Measurements from ENCODE around the gene C19orf81.

The C19orf81 gene

GRCh38 chr19:50654882-50655281 is 5.6 kb downstream of the C19orf81 start:
- no peak for TF ChIP-seq CTCF (IDR thresholded peaks at IDR 0.05; ENCODE audit: low read length)
- TF ChIP-seq EZH2 (IDR thresholded peaks at IDR 0.05; ENCODE audit: borderline replicate concordance, low read length): no peak
- no peak overlapping the region for H3K9ac ChIP-seq (ENCODE audit: low read length)
- no peaks in the 10 kb centered on the region for H3K4me1 ChIP-seq (ENCODE audit: insufficient read depth, low read length, severe bottlenecking)
- no peaks in the 10 kb centered on the region for H4K20me1 ChIP-seq (ENCODE audit: insufficient read depth, low read length)
- H3K27me3 ChIP-seq (ENCODE audit: insufficient read depth, low read length): 0 out of 2 replicates have a peak, but pooled peaks cover 3% of the 10 kb centered on the region
- no peaks in the 10 kb centered on the region for H3K9me2 ChIP-seq (ENCODE audit: low read depth, low read length)
- no peaks in the 10 kb centered on the region for H3K79me2 ChIP-seq (ENCODE audit: insufficient read depth, low read length)
- H3K9me3 ChIP-seq (ENCODE audit: low read length): no peaks in the 10 kb centered on the region
- no peak overlapping the region for H3K27ac ChIP-seq (ENCODE audit: low read depth, low read length, poor library complexity, severe bottlenecking)
- no peak overlapping the region for H2AFZ ChIP-seq (ENCODE audit: low read length)
- H3K4me2 ChIP-seq (ENCODE audit: low read length): no peak overlapping the region
- H3K4me3 ChIP-seq (ENCODE audit: low read depth, low read length, poor library complexity, severe bottlenecking): no peak overlapping the region
- H3F3A ChIP-seq (ENCODE audit: insufficient read depth, low read length): no peaks in the 10 kb centered on the region
- H3K36me3 ChIP-seq (ENCODE audit: insufficient read depth, low read length): no peaks in the 10 kb centered on the region

DNA sequence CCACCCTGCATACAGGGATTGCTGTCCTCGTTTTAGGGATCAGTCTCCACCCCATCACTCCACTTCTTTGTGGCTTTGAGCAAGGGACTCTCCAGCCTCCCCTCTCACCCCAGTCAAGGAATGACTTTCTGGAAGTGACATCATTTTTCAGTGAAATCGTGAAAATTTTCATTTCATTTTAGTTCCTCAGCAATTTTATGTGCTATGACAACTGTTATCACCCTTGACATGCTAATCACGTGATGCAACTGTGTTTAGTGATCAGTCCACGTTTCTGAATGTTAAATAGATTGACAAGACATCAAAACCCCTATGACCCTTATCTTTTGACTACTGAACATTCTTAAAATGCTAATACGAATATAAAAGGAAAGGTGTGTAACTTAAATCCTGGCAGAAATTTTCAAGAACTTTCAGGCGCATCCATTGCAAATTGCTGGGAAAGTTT is 8.0 kb downstream of the C19orf81 start:
- Histone ChIP-seq H3F3A (ENCODE audit: insufficient read depth, low read length) (no peaks in the 10 kb centered on the region), H3K27me3 (ENCODE audit: insufficient read depth, low read length) (0 out of 2 replicates have a peak, but pooled peaks cover 3% of the 10 kb centered on the region), H3K9ac (ENCODE audit: low read length) (no peak overlapping the region), H4K20me1 (ENCODE audit: insufficient read depth, low read length) (no peaks in the 10 kb centered on the region), H3K9me2 (ENCODE audit: low read depth, low read length) (no peaks in the 10 kb centered on the region), H2AFZ (ENCODE audit: low read length) (no peak overlapping the region), H3K36me3 (ENCODE audit: insufficient read depth, low read length) (no peaks in the 10 kb centered on the region), H3K9me3 (ENCODE audit: low read length) (no peaks in the 10 kb centered on the region), H3K4me2 (ENCODE audit: low read length) (no peak overlapping the region), H3K27ac (ENCODE audit: low read depth, low read length, poor library complexity, severe bottlenecking) (no peak overlapping the region), H3K4me1 (ENCODE audit: insufficient read depth, low read length, severe bottlenecking) (no peaks in the 10 kb centered on the region), H3K4me3 (ENCODE audit: low read depth, low read length, poor library complexity, severe bottlenecking) (no peak overlapping the region), H3K79me2 (ENCODE audit: insufficient read depth, low read length) (no peaks in the 10 kb centered on the region)
- no peak for TF ChIP-seq EZH2 (IDR thresholded peaks at IDR 0.05; ENCODE audit: borderline replicate concordance, low read length)
- no peak for TF ChIP-seq CTCF (IDR thresholded peaks at IDR 0.05; ENCODE audit: low read length)

DNA sequence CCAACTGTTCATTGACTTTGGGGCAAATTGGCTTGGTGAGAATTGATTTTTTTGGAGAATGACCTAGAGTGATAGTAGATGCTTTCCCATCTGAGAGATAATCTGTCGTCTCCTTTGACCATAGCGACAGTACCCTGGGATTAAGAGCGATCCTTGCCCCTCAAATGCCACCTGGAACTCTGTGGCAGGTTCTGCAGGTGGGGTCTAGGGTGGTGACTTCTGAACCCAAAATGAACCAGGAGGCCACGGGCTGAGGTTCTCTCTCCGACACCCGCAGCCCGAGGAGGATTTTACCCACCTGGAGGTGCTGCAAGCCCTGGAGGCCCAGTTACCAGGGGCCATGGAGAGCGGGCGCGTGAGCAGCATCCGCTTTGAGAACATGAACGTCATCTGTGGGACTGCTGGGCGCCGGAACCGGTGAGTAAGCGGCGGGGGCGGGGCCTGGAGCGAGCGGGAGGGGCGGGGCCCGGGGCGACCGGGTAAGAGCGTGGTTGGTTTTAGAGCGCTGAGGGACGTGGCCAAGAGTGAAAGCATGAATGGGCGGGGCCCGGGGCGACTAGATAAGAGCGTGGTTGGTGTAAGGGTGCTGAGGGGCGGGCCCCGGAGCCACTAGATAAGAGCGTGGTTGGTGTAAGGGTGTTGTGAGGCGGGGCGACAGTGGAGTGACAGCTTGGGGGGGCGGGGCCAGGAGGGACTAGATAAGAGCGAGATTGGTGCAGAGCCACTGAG is 8.6 kb downstream of the C19orf81 start:
- Histone ChIP-seq H3K9ac (ENCODE audit: low read length) (no peak overlapping the region), H3K27me3 (ENCODE audit: insufficient read depth, low read length) (0 out of 2 replicates have a peak, but pooled peaks cover 3% of the 10 kb centered on the region), H3K9me3 (ENCODE audit: low read length) (no peaks in the 10 kb centered on the region), H3K79me2 (ENCODE audit: insufficient read depth, low read length) (no peaks in the 10 kb centered on the region), H3K27ac (ENCODE audit: low read depth, low read length, poor library complexity, severe bottlenecking) (no peak overlapping the region), H3K4me1 (ENCODE audit: insufficient read depth, low read length, severe bottlenecking) (no peaks in the 10 kb centered on the region), H4K20me1 (ENCODE audit: insufficient read depth, low read length) (no peaks in the 10 kb centered on the region), H2AFZ (ENCODE audit: low read length) (no peak overlapping the region), H3F3A (ENCODE audit: insufficient read depth, low read length) (no peaks in the 10 kb centered on the region), H3K4me3 (ENCODE audit: low read depth, low read length, poor library complexity, severe bottlenecking) (no peak overlapping the region), H3K9me2 (ENCODE audit: low read depth, low read length) (no peaks in the 10 kb centered on the region), H3K36me3 (ENCODE audit: insufficient read depth, low read length) (no peaks in the 10 kb centered on the region), H3K4me2 (ENCODE audit: low read length) (no peak overlapping the region)
- no peak for TF ChIP-seq CTCF (IDR thresholded peaks at IDR 0.05; ENCODE audit: low read length)
- no peak for TF ChIP-seq EZH2 (IDR thresholded peaks at IDR 0.05; ENCODE audit: borderline replicate concordance, low read length)
